Osteocyte (in vitro differentiated cells): Measurements from ENCODE around the gene RIPOR2. TPM values are rescaled to one million over a fixed set of nuclear protein-coding genes. Genes with fewer than 3 reads are reported as not detected.
"Not testable (repeated sequence)": the region's sequence is repeated elsewhere in the genome, so short reads cannot be mapped to it uniquely, and the experiment has no call there.

Experiments
- DNase-seq: peaks from one replicate; pipeline ENCODE4 v3.0.0; 2021; ENCODE audit warnings: mixed read lengths; ENCODE audit not compliant: unreplicated experiment; ENCODE audit errors: extremely low spot score
- H3K27ac Mint-ChIP-seq: one replicate; pipeline ENCODE4 v1.8.0; 2021; ENCODE audit warnings: mild to moderate bottlenecking, mixed read lengths; ENCODE audit not compliant: unreplicated experiment
- H3K27me3 Mint-ChIP-seq: one replicate; pipeline ENCODE4 v1.8.0; 2021; ENCODE audit warnings: mixed read lengths; ENCODE audit not compliant: unreplicated experiment
- H3K36me3 Mint-ChIP-seq: one replicate; pipeline ENCODE4 v1.8.0; 2021; ENCODE audit warnings: mixed read lengths; ENCODE audit not compliant: unreplicated experiment
- H3K4me1 Mint-ChIP-seq: one replicate; pipeline ENCODE4 v1.8.0; 2021; ENCODE audit warnings: mixed read lengths; ENCODE audit not compliant: unreplicated experiment
- H3K4me3 Mint-ChIP-seq: one replicate; pipeline ENCODE4 v1.8.0; 2021; ENCODE audit warnings: mild to moderate bottlenecking, moderate library complexity, mixed read lengths; ENCODE audit not compliant: unreplicated experiment
- H3K9me3 Mint-ChIP-seq: one replicate; pipeline ENCODE4 v1.8.0; 2021; ENCODE audit warnings: mixed read lengths; ENCODE audit not compliant: unreplicated experiment
- CTCF ChIP-seq: fragments of 200-600 bp; sonication (generic); IDR thresholded peaks from 2 replicates; pipeline ENCODE4 v1.5.0; 2021; ENCODE audit warnings: antibody characterized with exemption, mild to moderate bottlenecking, moderate library complexity
- total RNA-seq: library from RNA; stranded (reverse); gene quantifications from 2 replicates; pipeline ENCODE4 v1.2.1, GENCODE V29; 2021

Gene RIPOR2
- total RNA-seq, 1 donor from 2014 or later: 6.3 TPM

- Mint-ChIP-seq H3K27ac (peak overlapping the region; percentile 92), H3K9me3 (no peaks in the 10 kb centered on the region), H3K36me3 (no peaks in the 10 kb centered on the region), H3K4me3 (no peak overlapping the region), H3K27me3 (no peaks in the 10 kb centered on the region), H3K4me1 (peaks cover 36% of the 10 kb centered on the region)
- no peak for TF ChIP-seq CTCF
- DNase-seq: no peak
Observed at GRCh38 chr6:24920136-24920535, 15.6 kb downstream of the RIPOR2 start.

GRCh38 chr6:24919056-24919892 lies 16.5 kb downstream of the RIPOR2 start:
- H3K4me1 Mint-ChIP-seq: peaks cover 36% of the 10 kb centered on the region
- peak overlapping the region; percentile 92 for H3K27ac Mint-ChIP-seq
- peak overlapping the region; percentile 19 for H3K4me3 Mint-ChIP-seq
- TF ChIP-seq CTCF: no peak
- H3K36me3 Mint-ChIP-seq: no peaks in the 10 kb centered on the region
- DNase-seq: no peak
- no peaks in the 10 kb centered on the region for H3K9me3 Mint-ChIP-seq
- no peaks in the 10 kb centered on the region for H3K27me3 Mint-ChIP-seq

- Mint-ChIP-seq H3K4me3 (peak overlapping the region; percentile 19), H3K9me3 (no peaks in the 10 kb centered on the region), H3K4me1 (peaks cover 36% of the 10 kb centered on the region), H3K36me3 (no peaks in the 10 kb centered on the region), H3K27me3 (no peaks in the 10 kb centered on the region), H3K27ac (peak overlapping the region; percentile 92)
- TF ChIP-seq CTCF: no peak
- DNase-seq: no peak
Observed at GRCh38 chr6:24918641-24919055, 17.1 kb downstream of the RIPOR2 start.

GRCh38 chr6:24916496-24916895 lies 19.3 kb downstream of the RIPOR2 start:
- H3K27me3 Mint-ChIP-seq: no peaks in the 10 kb centered on the region
- no peak overlapping the region for H3K27ac Mint-ChIP-seq
- TF ChIP-seq CTCF: no peak
- H3K36me3 Mint-ChIP-seq: no peaks in the 10 kb centered on the region
- H3K4me3 Mint-ChIP-seq: no peak overlapping the region
- DNase-seq: no peak
- peaks cover 46% of the 10 kb centered on the region for H3K4me1 Mint-ChIP-seq
- no peaks in the 10 kb centered on the region for H3K9me3 Mint-ChIP-seq

- H3K27ac Mint-ChIP-seq: no peak overlapping the region
- H3K36me3 Mint-ChIP-seq: no peaks in the 10 kb centered on the region
- H3K4me3 Mint-ChIP-seq: no peak overlapping the region
- no peaks in the 10 kb centered on the region for H3K27me3 Mint-ChIP-seq
- TF ChIP-seq CTCF: no peak
- H3K9me3 Mint-ChIP-seq: no peaks in the 10 kb centered on the region
- H3K4me1 Mint-ChIP-seq: peaks cover 46% of the 10 kb centered on the region
- no peak for DNase-seq
Observed at GRCh38 chr6:24915641-24916040, 20.1 kb downstream of the RIPOR2 start.

GRCh38 chr6:24914082-24914481 lies 21.7 kb downstream of the RIPOR2 start:
- not testable (repeated sequence) for H3K27ac Mint-ChIP-seq, DNase-seq, H3K4me3 Mint-ChIP-seq, H3K27me3 Mint-ChIP-seq, H3K9me3 Mint-ChIP-seq, H3K36me3 Mint-ChIP-seq
- peaks cover 46% of the 10 kb centered on the region for H3K4me1 Mint-ChIP-seq
